ENCODE data around the gene TBC1D17. TPM values are rescaled to one million over a fixed set of nuclear protein-coding genes. Genes with fewer than 3 reads are reported as not detected.

TBC1D17 gene
- total and polyA plus RNA-seq, 4 donors = 11.3 to 27.9 (median 17.2) TPM

DNA sequence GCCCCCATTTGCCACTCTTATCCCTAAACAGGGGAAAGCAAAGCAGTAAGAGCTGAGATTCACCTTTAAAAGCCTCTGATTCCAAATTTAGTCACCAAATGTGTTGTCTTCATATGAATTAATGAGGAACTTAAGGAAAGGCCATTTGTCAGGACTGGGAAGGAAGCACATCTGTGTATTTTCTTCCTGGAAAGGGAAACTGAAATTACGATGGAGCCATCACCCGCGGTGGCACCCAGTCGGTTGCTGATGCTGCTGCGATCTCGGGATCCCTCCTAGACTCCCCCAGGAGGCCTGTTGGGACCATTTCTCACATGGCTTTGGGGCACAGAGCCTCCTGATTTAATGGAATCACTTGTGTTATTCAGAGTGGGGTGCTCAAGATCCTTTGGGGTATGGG lies 26.6 kb downstream of the TBC1D17 start:
- Histone ChIP-seq H3K27ac (ENCODE audit: low read depth in 1 of 2, low read length in 2 of 2) (no peak overlapping the region), H3K27me3 (ENCODE audit: control insufficient read depth in 4 of 4, insufficient read depth in 4 of 4, low read length in 3 of 4) (no peaks in the 10 kb centered on the region), H3K4me1 (ENCODE audit: control insufficient read depth in 4 of 4, insufficient read depth in 4 of 4, low read length in 3 of 4) (no peaks in the 10 kb centered on the region), H3K4me3 (ENCODE audit: low read depth in 1 of 3, low read length in 3 of 3) (no peak overlapping the region), H3K9ac (ENCODE audit: low read depth in 1 of 2, low read length in 2 of 2) (no peak overlapping the region), H3K36me3 (ENCODE audit: control insufficient read depth in 4 of 4, insufficient read depth in 3 of 4, low read depth in 1 of 4, low read length in 3 of 4) (peaks cover 4 to 24% (median 9%) of the 10 kb centered on the region in 4 donors), H3K9me3 (ENCODE audit: control insufficient read depth in 4 of 4, low read length in 3 of 4) (no peaks in the 10 kb centered on the region)
- no peak for TF ChIP-seq ATF3 (IDR thresholded peaks at IDR 0.05)
- TF ChIP-seq SP1 (IDR thresholded peaks at IDR 0.05) = no peak
- 69% methylated on average over 6 of the region's 6 CpGs for WGBS
- no peak for DNase-seq (ENCODE audit: low spot score)

DNA sequence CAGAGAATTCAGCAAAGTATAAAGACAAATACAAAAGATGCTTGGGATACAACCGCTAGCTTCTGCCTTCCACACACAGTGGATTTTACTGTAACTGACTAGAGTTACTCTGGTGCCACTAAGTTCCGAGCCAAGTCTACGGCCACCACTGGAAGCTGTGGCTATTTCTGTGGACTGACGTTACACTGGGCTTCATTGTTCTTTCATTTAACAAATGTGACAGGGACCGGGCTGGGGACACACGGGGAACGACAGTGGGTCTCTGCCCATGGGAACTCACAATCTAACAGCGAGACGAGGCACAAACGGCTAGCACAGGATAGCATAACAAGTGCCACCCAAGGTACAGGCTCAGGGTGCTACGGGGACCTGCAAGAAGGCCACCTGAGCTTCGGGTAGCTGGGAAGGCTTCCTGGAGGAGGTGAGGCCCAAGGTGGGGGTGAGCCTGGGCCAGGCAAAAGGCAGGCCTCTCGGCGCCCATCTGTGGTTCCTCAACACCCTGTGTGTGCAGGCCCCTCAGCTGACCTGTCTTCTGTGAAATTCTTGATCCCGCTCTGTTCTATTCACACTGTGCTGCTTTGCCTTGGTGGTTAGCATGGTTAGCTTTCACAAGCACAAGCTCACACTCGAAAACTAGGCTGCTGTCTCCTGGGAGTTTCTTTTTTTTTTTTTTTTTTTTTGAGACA lies 29.5 kb downstream of the TBC1D17 start:
- TF ChIP-seq SP1 (IDR thresholded peaks at IDR 0.05) (no peak), GABPA (IDR thresholded peaks at IDR 0.05 in 1 of 2, conservative IDR thresholded peaks at IDR 0.05 in 1 of 2) (no peak), ATF3 (IDR thresholded peaks at IDR 0.05) (no peak), ZBTB33 (IDR thresholded peaks at IDR 0.05) (no peak), HNF4A (conservative IDR thresholded peaks at IDR 0.05) (no peak), RAD21 (IDR thresholded peaks at IDR 0.05) (no peak), TAF1 (conservative IDR thresholded peaks at IDR 0.05) (no peak), JUND (IDR thresholded peaks at IDR 0.05) (no peak), YY1 (IDR thresholded peaks at IDR 0.05) (no peak)
- TF ChIP-seq, protein P1, sequence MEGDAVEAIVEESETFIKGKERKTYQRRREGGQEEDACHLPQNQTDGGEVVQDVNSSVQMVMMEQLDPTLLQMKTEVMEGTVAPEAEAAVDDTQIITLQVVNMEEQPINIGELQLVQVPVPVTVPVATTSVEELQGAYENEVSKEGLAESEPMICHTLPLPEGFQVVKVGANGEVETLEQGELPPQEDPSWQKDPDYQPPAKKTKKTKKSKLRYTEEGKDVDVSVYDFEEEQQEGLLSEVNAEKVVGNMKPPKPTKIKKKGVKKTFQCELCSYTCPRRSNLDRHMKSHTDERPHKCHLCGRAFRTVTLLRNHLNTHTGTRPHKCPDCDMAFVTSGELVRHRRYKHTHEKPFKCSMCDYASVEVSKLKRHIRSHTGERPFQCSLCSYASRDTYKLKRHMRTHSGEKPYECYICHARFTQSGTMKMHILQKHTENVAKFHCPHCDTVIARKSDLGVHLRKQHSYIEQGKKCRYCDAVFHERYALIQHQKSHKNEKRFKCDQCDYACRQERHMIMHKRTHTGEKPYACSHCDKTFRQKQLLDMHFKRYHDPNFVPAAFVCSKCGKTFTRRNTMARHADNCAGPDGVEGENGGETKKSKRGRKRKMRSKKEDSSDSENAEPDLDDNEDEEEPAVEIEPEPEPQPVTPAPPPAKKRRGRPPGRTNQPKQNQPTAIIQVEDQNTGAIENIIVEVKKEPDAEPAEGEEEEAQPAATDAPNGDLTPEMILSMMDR (IDR thresholded peaks at IDR 0.05; ENCODE audit: low read depth, low read length, missing input control) = no peak
- no peak for DNase-seq (ENCODE audit: low spot score)
- no peak overlapping the region for H3K9ac ChIP-seq (ENCODE audit: low read depth in 1 of 2, low read length in 2 of 2)
- 95% methylated on average over 16 of the region's 16 CpGs for WGBS
- H3K9me3 ChIP-seq (ENCODE audit: control insufficient read depth in 4 of 4, low read length in 3 of 4) = no peaks in the 10 kb centered on the region
- H3K27me3 ChIP-seq (ENCODE audit: control insufficient read depth in 4 of 4, insufficient read depth in 4 of 4, low read length in 3 of 4) = no peaks in the 10 kb centered on the region
- no peak overlapping the region for H3K4me3 ChIP-seq (ENCODE audit: low read depth in 1 of 3, low read length in 3 of 3)
- no peak overlapping the region for H3K27ac ChIP-seq (ENCODE audit: low read depth in 1 of 2, low read length in 2 of 2)
- H3K36me3 ChIP-seq (ENCODE audit: control insufficient read depth in 4 of 4, insufficient read depth in 3 of 4, low read depth in 1 of 4, low read length in 3 of 4) = peaks cover 4 to 34% (median 14%) of the 10 kb centered on the region in 4 donors
- peaks cover 0 to 9% (median 4%) of the 10 kb centered on the region in 4 donors for H3K4me1 ChIP-seq (ENCODE audit: control insufficient read depth in 4 of 4, insufficient read depth in 4 of 4, low read length in 3 of 4)

DNA sequence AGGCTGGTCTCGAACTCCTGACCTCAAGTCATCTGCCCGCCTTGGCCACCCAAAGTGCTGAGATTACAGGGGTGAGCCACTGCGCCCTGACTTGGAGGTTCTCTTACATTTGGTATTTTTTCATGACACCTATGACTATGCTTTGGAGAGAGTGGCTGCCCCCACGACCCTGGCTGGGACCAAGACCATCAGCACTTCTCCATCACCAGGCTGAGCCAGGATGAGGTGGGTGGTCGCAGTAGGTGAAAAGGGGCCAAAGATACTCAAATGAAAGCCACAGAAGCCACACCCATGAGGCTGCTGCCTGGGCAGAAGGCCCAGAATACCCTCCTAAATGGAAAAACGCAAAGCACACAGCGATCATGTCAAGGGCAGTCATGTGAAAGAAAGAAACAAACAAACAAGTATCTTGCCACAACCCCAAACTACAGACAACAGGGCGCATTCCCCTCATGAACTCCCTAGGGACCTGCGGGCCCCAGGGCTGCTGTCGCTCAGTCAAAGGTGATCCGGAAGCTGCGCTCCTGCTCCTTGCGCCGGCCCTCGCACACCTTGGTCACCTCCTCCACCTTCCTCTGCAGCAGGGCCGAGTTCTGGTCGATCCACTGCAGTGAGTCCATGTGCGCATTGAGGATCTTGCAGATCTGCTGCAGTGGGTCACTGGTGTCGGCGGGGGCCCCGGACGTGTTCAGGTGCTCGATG lies 30.4 kb downstream of the TBC1D17 start:
- peaks cover 0 to 9% (median 4%) of the 10 kb centered on the region in 4 donors for H3K4me1 ChIP-seq (ENCODE audit: control insufficient read depth in 4 of 4, insufficient read depth in 4 of 4, low read length in 3 of 4)
- no peak overlapping the region for H3K27ac ChIP-seq (ENCODE audit: low read depth in 1 of 2, low read length in 2 of 2)
- H3K9ac ChIP-seq (ENCODE audit: low read depth in 1 of 2, low read length in 2 of 2) = no peak overlapping the region
- WGBS = 97% methylated on average over 23 of the region's 23 CpGs
- peaks cover 4 to 34% (median 14%) of the 10 kb centered on the region in 4 donors for H3K36me3 ChIP-seq (ENCODE audit: control insufficient read depth in 4 of 4, insufficient read depth in 3 of 4, low read depth in 1 of 4, low read length in 3 of 4)
- DNase-seq (ENCODE audit: low spot score) = no peak
- H3K27me3 ChIP-seq (ENCODE audit: control insufficient read depth in 4 of 4, insufficient read depth in 4 of 4, low read length in 3 of 4) = no peaks in the 10 kb centered on the region
- H3K4me3 ChIP-seq (ENCODE audit: low read depth in 1 of 3, low read length in 3 of 3) = no peak overlapping the region
- H3K9me3 ChIP-seq (ENCODE audit: control insufficient read depth in 4 of 4, low read length in 3 of 4) = no peaks in the 10 kb centered on the region
- TF ChIP-seq ATF3 (IDR thresholded peaks at IDR 0.05) = no peak
- TF ChIP-seq FOXA2 (IDR thresholded peaks at IDR 0.05) = no peak
- no peak for TF ChIP-seq RXRA (IDR thresholded peaks at IDR 0.05)
- TF ChIP-seq, protein P2, sequence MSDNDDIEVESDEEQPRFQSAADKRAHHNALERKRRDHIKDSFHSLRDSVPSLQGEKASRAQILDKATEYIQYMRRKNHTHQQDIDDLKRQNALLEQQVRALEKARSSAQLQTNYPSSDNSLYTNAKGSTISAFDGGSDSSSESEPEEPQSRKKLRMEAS (IDR thresholded peaks at IDR 0.05) = no peak
- TF ChIP-seq TAF1 (conservative IDR thresholded peaks at IDR 0.05) = no peak
- no peak for TF ChIP-seq GABPA (IDR thresholded peaks at IDR 0.05 in 1 of 2, conservative IDR thresholded peaks at IDR 0.05 in 1 of 2)
- TF ChIP-seq SP1 (IDR thresholded peaks at IDR 0.05) = no peak
- no peak for TF ChIP-seq HNF4A (conservative IDR thresholded peaks at IDR 0.05)
- no peak for TF ChIP-seq EGR1 (IDR thresholded peaks at IDR 0.05; ENCODE audit: low read depth in 2 of 2)
- TF ChIP-seq, protein P1 (IDR thresholded peaks at IDR 0.05; ENCODE audit: low read depth, low read length, missing input control) = no peak
- no peak for TF ChIP-seq RAD21 (IDR thresholded peaks at IDR 0.05)
- no peak for TF ChIP-seq NR2F2 (IDR thresholded peaks at IDR 0.05)
- no peak for TF ChIP-seq HNF4G (IDR thresholded peaks at IDR 0.05)
